Tibial nerve (tissue), 4 donors: ENCODE results near the gene MIX23. TPM values are rescaled to one million over a fixed set of nuclear protein-coding genes. Genes with fewer than 3 reads are reported as not detected.
A peak's percentile ranks its signal among the peaks of the same experiment; 100 is the strongest.

Source experiments
- DNase-seq, 2 donors: peaks; one replicate each; pipeline ENCODE4 v3.0.0-alpha.2; 2019; ENCODE audit warnings: low spot score in 2 of 2
- H3K27ac ChIP-seq, 4 donors: fragments of 200-600 bp; sonication (generic) in 3 of 4; one replicate each; pipeline ENCODE4 v1.5.1; 2017 to 2019; ENCODE audit warnings: mild to moderate bottlenecking in 1 of 4
- H3K27me3 ChIP-seq, 2 donors: fragments of 200-600 bp; sonication (generic) in 1 of 2; one replicate each; pipeline versions ENCODE4 v1.5.1 to v1.6.0; 2017 to 2019
- H3K36me3 ChIP-seq, 3 donors: fragments of 200-600 bp; sonication (generic); one replicate each; pipeline ENCODE4 v1.5.1; 2018 to 2019
- H3K4me1 ChIP-seq, 4 donors: fragments of 200-600 bp; sonication (generic) in 3 of 4; one replicate each; pipeline ENCODE4 v1.5.1; 2017 to 2019
- H3K4me3 ChIP-seq, 4 donors: fragments of 200-600 bp; sonication (generic) in 3 of 4; one replicate each; pipeline ENCODE4 v1.5.1; 2017 to 2019; ENCODE audit warnings: mild to moderate bottlenecking in 1 of 4, moderate library complexity in 1 of 4
- H3K9me3 ChIP-seq, 4 donors: fragments of 200-600 bp; sonication (generic) in 3 of 4; one replicate each; pipeline ENCODE4 v1.5.1; 2017 to 2019
- CTCF ChIP-seq, 5 experiments: fragments of 200-600 bp in 3 of 5; fragments of 450-650 bp in 2 of 5; sonication (generic) in 3 of 5; IDR thresholded peaks; one replicate each; pipeline ENCODE4 v1.5.1; 2016 to 2019; ENCODE audit warnings: antibody characterized with exemption in 5 of 5, mild to moderate bottlenecking in 3 of 5, moderate library complexity in 2 of 5
- EP300 ChIP-seq, 2 donors: sonication (generic); formaldehyde crosslinking; IDR thresholded peaks; one replicate each; pipeline ENCODE4 v1.6.1; 2017; ENCODE audit warnings: antibody characterized with exemption in 2 of 2, mild to moderate bottlenecking in 1 of 2
- POLR2A ChIP-seq, 2 donors: fragments of 450-650 bp; IDR thresholded peaks; one replicate each; pipeline ENCODE4 v1.6.1; 2017; ENCODE audit warnings: antibody characterized with exemption in 2 of 2, mild to moderate bottlenecking in 2 of 2, moderate library complexity in 2 of 2
- WGBS, 2 donors: methylation state at CpG; one replicate each; pipeline ENCODE4 v1.1.5; 2018; 5-methylcytosine and 5-hydroxymethylcytosine counted together
- total RNA-seq, 4 donors: library from RNA; depleted of rRNA; stranded (reverse); fragments of >200 nt; gene quantifications; one replicate each; pipeline ENCODE4 v1.1.0, GENCODE V29; 2016

The MIX23 gene
- total RNA-seq: 10 to 100 TPM in 3 of 4 donors, 1 to 10 TPM in 1; 5.7 to 19.2 (median 13.5) TPM

GRCh38 chr3:122382888-122383666, at the start of gene MIX23:
Gene MIX23 (minus strand): TSS chr3:122383231. CDS start chr3:122383224, 7 bp downstream.
- peak within 1 kb of the TSS; percentile 63 to 88 (median 84) for H3K4me3 ChIP-seq
- H3K27me3 ChIP-seq: no peaks in the 10 kb centered on the region
- peaks cover 0 to 41% (median 18%) of the 10 kb centered on the region in 4 donors for H3K4me1 ChIP-seq
- no peaks in the 10 kb centered on the region for H3K36me3 ChIP-seq
- TF ChIP-seq EP300 (IDR thresholded peaks at IDR 0.05) (peak in 1 of 2 donors; percentile 80), CTCF (IDR thresholded peaks at IDR 0.05) (peak in 2 of 5 experiments; percentile 6 to 23), POLR2A (IDR thresholded peaks at IDR 0.05) (peak in 1 of 2 donors; percentile 46)
- no peaks in the 10 kb centered on the region for H3K9me3 ChIP-seq
- 0% methylated on average over 25 to 31 of the region's 31 CpGs for WGBS, 2 donors
- H3K27ac ChIP-seq: peak within 1 kb of the TSS; percentile 82 to 94 (median 90)
- DNase-seq: peak; percentile 72 to 82

- Histone ChIP-seq H3K4me1 (no peaks in the 10 kb centered on the region), H3K9me3 (peaks cover 0 to 3% (median 0%) of the 10 kb centered on the region in 4 donors), H3K4me3 (no peak overlapping the region), H3K27ac (no peak overlapping the region), H3K27me3 (no peaks in the 10 kb centered on the region), H3K36me3 (peaks cover 0 to 99% (median 13%) of the 10 kb centered on the region in 3 donors)
- TF ChIP-seq EP300 (IDR thresholded peaks at IDR 0.05): no peak
- no peak for TF ChIP-seq CTCF (IDR thresholded peaks at IDR 0.05)
- TF ChIP-seq POLR2A (IDR thresholded peaks at IDR 0.05): no peak
- 91 to 94% methylated on average over 2 of the region's 2 CpGs for WGBS, 2 donors
- DNase-seq: no peak
These were observed 47.3 kb upstream of the MIX23 start for GRCh38 chr3:122430371-122430770.

GRCh38 chr3:122427857-122428471, 44.9 kb upstream of the MIX23 start:
- no peak for TF ChIP-seq CTCF (IDR thresholded peaks at IDR 0.05)
- H3K4me3 ChIP-seq: no peak overlapping the region
- no peaks in the 10 kb centered on the region for H3K27me3 ChIP-seq
- 94 to 97% methylated on average over 2 of the region's 2 CpGs for WGBS, 2 donors
- no peaks in the 10 kb centered on the region for H3K4me1 ChIP-seq
- peaks cover 0 to 3% (median 0%) of the 10 kb centered on the region in 4 donors for H3K9me3 ChIP-seq
- H3K27ac ChIP-seq: no peak overlapping the region
- H3K36me3 ChIP-seq: peaks cover 0 to 90% (median 12%) of the 10 kb centered on the region in 3 donors
- no peak for DNase-seq

GRCh38 chr3:122421836-122422235, 38.8 kb upstream of the MIX23 start:
- peaks cover 0 to 44% (median 11%) of the 10 kb centered on the region in 3 donors for H3K36me3 ChIP-seq
- no peaks in the 10 kb centered on the region for H3K9me3 ChIP-seq
- DNase-seq: no peak
- H3K27me3 ChIP-seq: no peaks in the 10 kb centered on the region
- H3K27ac ChIP-seq: no peak overlapping the region
- TF ChIP-seq POLR2A (IDR thresholded peaks at IDR 0.05) (no peak), EP300 (IDR thresholded peaks at IDR 0.05) (no peak), CTCF (IDR thresholded peaks at IDR 0.05) (no peak)
- H3K4me1 ChIP-seq: peaks cover 0 to 16% (median 9%) of the 10 kb centered on the region in 4 donors
- 82 to 88% methylated on average over 2 of the region's 2 CpGs for WGBS, 2 donors
- no peak overlapping the region for H3K4me3 ChIP-seq

- Histone ChIP-seq H3K4me3 (no peak overlapping the region), H3K9me3 (no peaks in the 10 kb centered on the region), H3K27ac (no peak overlapping the region), H3K27me3 (no peaks in the 10 kb centered on the region), H3K4me1 (peaks cover 0 to 16% (median 11%) of the 10 kb centered on the region in 4 donors), H3K36me3 (peaks cover 0 to 37% (median 4%) of the 10 kb centered on the region in 3 donors)
- WGBS, 2 donors: 79% methylated on average over 4 of the region's 4 CpGs
- DNase-seq: no peak
- TF ChIP-seq CTCF (IDR thresholded peaks at IDR 0.05): no peak
- no peak for TF ChIP-seq POLR2A (IDR thresholded peaks at IDR 0.05)
- TF ChIP-seq EP300 (IDR thresholded peaks at IDR 0.05): no peak
These were observed 38.1 kb upstream of the MIX23 start for GRCh38 chr3:122421101-122421500.
